Activated naive CD4-positive, alpha-beta T cell treated with anti-CD3 and anti-CD28 coated beads, Interleukin-2, amount 50 U/mL, for 24 hours (primary cell): Measurements from ENCODE around the gene CFI.

ENCODE experiments used
- H3K27ac Mint-ChIP-seq: one replicate; pipeline ENCODE4 v1.8.0; 2021; ENCODE audit warnings: mild to moderate bottlenecking, mixed read lengths
- H3K27me3 Mint-ChIP-seq: one replicate; pipeline ENCODE4 v1.8.0; 2021; ENCODE audit warnings: mixed read lengths
- H3K36me3 Mint-ChIP-seq: one replicate; pipeline ENCODE4 v1.8.0; 2021; ENCODE audit warnings: mixed read lengths
- H3K4me1 Mint-ChIP-seq: one replicate; pipeline ENCODE4 v1.8.0; 2021; ENCODE audit warnings: mixed read lengths
- H3K4me3 Mint-ChIP-seq: one replicate; pipeline ENCODE4 v1.8.0; 2021; ENCODE audit warnings: mild to moderate bottlenecking, mixed read lengths
- H3K9me3 Mint-ChIP-seq: one replicate; pipeline ENCODE4 v1.8.0; 2021; ENCODE audit warnings: mixed read lengths

Gene CFI

GRCh38 chr4:109729117-109729717, 72.6 kb downstream of the CFI start:
- no peaks in the 10 kb centered on the region for H3K9me3 Mint-ChIP-seq
- H3K4me3 Mint-ChIP-seq, result peak overlapping the region; percentile 93
- no peaks in the 10 kb centered on the region for H3K27me3 Mint-ChIP-seq
- H3K27ac Mint-ChIP-seq, result peak overlapping the region; percentile 77
- peaks cover 9% of the 10 kb centered on the region for H3K36me3 Mint-ChIP-seq
- peaks cover 32% of the 10 kb centered on the region for H3K4me1 Mint-ChIP-seq

GRCh38 chr4:109728385-109728784, 73.4 kb downstream of the CFI start:
- Mint-ChIP-seq H3K9me3 (no peaks in the 10 kb centered on the region), H3K36me3 (peaks cover 10% of the 10 kb centered on the region), H3K27me3 (no peaks in the 10 kb centered on the region)

GRCh38 chr4:109723110-109723509, 78.7 kb downstream of the CFI start:
- Mint-ChIP-seq H3K27me3 (no peaks in the 10 kb centered on the region), H3K4me3 (no peak overlapping the region), H3K9me3 (no peaks in the 10 kb centered on the region), H3K27ac (no peak overlapping the region), H3K4me1 (peaks cover 26% of the 10 kb centered on the region), H3K36me3 (peaks cover 17% of the 10 kb centered on the region)

More at GRCh38 chr4:109728385-109728784, 73.4 kb downstream of the CFI start:
- H3K27ac Mint-ChIP-seq, result no peak overlapping the region
- H3K4me3 Mint-ChIP-seq, result peak overlapping the region; percentile 93
- H3K4me1 Mint-ChIP-seq, result peaks cover 33% of the 10 kb centered on the region

- H3K27ac Mint-ChIP-seq, result no peak overlapping the region
- H3K36me3 Mint-ChIP-seq, result peaks cover 20% of the 10 kb centered on the region
- H3K9me3 Mint-ChIP-seq, result no peaks in the 10 kb centered on the region
- no peak overlapping the region for H3K4me3 Mint-ChIP-seq
- H3K27me3 Mint-ChIP-seq, result no peaks in the 10 kb centered on the region
- peaks cover 22% of the 10 kb centered on the region for H3K4me1 Mint-ChIP-seq
These were observed 79.4 kb downstream of the CFI start for GRCh38 chr4:109722357-109722756.

GRCh38 chr4:109721033-109721432, 80.8 kb downstream of the CFI start:
- peak overlapping the region; percentile 15 for H3K27ac Mint-ChIP-seq
- no peaks in the 10 kb centered on the region for H3K9me3 Mint-ChIP-seq
- peaks cover 13% of the 10 kb centered on the region for H3K4me1 Mint-ChIP-seq

GRCh38 chr4:109719604-109720003, 82.2 kb downstream of the CFI start:
- Mint-ChIP-seq H3K36me3 (peaks cover 23% of the 10 kb centered on the region), H3K4me3 (no peak overlapping the region), H3K9me3 (no peaks in the 10 kb centered on the region), H3K27me3 (no peaks in the 10 kb centered on the region), H3K4me1 (peaks cover 9% of the 10 kb centered on the region), H3K27ac (no peak overlapping the region)

More at GRCh38 chr4:109721033-109721432, 80.8 kb downstream of the CFI start:
- Mint-ChIP-seq H3K36me3 (peaks cover 25% of the 10 kb centered on the region), H3K4me3 (no peak overlapping the region), H3K27me3 (no peaks in the 10 kb centered on the region)

GRCh38 chr4:109718759-109719158, 83.0 kb downstream of the CFI start:
- Mint-ChIP-seq H3K9me3 (no peaks in the 10 kb centered on the region), H3K4me3 (no peak overlapping the region), H3K36me3 (peaks cover 20% of the 10 kb centered on the region), H3K27ac (no peak overlapping the region), H3K4me1 (peaks cover 5% of the 10 kb centered on the region), H3K27me3 (no peaks in the 10 kb centered on the region)

GRCh38 chr4:109713500-109713899, 88.3 kb downstream of the CFI start:
- H3K36me3 Mint-ChIP-seq, result peaks cover 12% of the 10 kb centered on the region

GRCh38 chr4:109708990-109709389, 92.8 kb downstream of the CFI start:
- Mint-ChIP-seq H3K27me3 (no peaks in the 10 kb centered on the region), H3K4me1 (peaks cover 3% of the 10 kb centered on the region), H3K36me3 (no peaks in the 10 kb centered on the region), H3K27ac (no peak overlapping the region), H3K4me3 (no peak overlapping the region), H3K9me3 (no peaks in the 10 kb centered on the region)

More at GRCh38 chr4:109713500-109713899, 88.3 kb downstream of the CFI start:
- Mint-ChIP-seq H3K4me1 (no peaks in the 10 kb centered on the region), H3K4me3 (no peak overlapping the region), H3K9me3 (no peaks in the 10 kb centered on the region), H3K27me3 (no peaks in the 10 kb centered on the region), H3K27ac (no peak overlapping the region)

- Mint-ChIP-seq H3K9me3 (no peaks in the 10 kb centered on the region), H3K4me1 (peaks cover 7% of the 10 kb centered on the region), H3K36me3 (no peaks in the 10 kb centered on the region), H3K27me3 (no peaks in the 10 kb centered on the region), H3K27ac (peak overlapping the region; percentile 36), H3K4me3 (no peak overlapping the region)
These were observed 93.4 kb downstream of the CFI start for GRCh38 chr4:109708435-109708834.

- Mint-ChIP-seq H3K27ac (peak overlapping the region; percentile 84), H3K9me3 (no peaks in the 10 kb centered on the region), H3K4me3 (peak overlapping the region; percentile 95), H3K36me3 (peaks cover 2% of the 10 kb centered on the region), H3K27me3 (no peaks in the 10 kb centered on the region), H3K4me1 (peaks cover 38% of the 10 kb centered on the region)
These were observed 98.0 kb downstream of the CFI start for GRCh38 chr4:109703664-109704361.

GRCh38 chr4:109702950-109703663, 98.7 kb downstream of the CFI start, which contains the start of gene CASP6:
CASP6 (minus strand) TSS chr4:109703445; CDS start chr4:109703395, 50 bp downstream.
- peak within 1 kb of the TSS; percentile 90 for H3K27ac Mint-ChIP-seq
- peaks cover 44% of the 10 kb centered on the region for H3K4me1 Mint-ChIP-seq
- peak within 1 kb of the TSS; percentile 95 for H3K4me3 Mint-ChIP-seq
- H3K27me3 Mint-ChIP-seq, result no peaks in the 10 kb centered on the region
- peaks cover 2% of the 10 kb centered on the region for H3K36me3 Mint-ChIP-seq
- H3K9me3 Mint-ChIP-seq, result no peaks in the 10 kb centered on the region

- H3K4me3 Mint-ChIP-seq, result peak overlapping the region; percentile 95
- no peaks in the 10 kb centered on the region for H3K9me3 Mint-ChIP-seq
- H3K27me3 Mint-ChIP-seq, result no peaks in the 10 kb centered on the region
- H3K4me1 Mint-ChIP-seq, result peaks cover 52% of the 10 kb centered on the region
- peak overlapping the region; percentile 90 for H3K27ac Mint-ChIP-seq
- peaks cover 10% of the 10 kb centered on the region for H3K36me3 Mint-ChIP-seq
These were observed 100.0 kb downstream of the CFI start for GRCh38 chr4:109701566-109702410.

GRCh38 chr4:109699553-109700225, 102.1 kb downstream of the CFI start:
- Mint-ChIP-seq H3K27ac (peak overlapping the region; percentile 73), H3K36me3 (peaks cover 15% of the 10 kb centered on the region), H3K4me1 (peaks cover 56% of the 10 kb centered on the region), H3K4me3 (no peak overlapping the region), H3K27me3 (no peaks in the 10 kb centered on the region), H3K9me3 (no peaks in the 10 kb centered on the region)

GRCh38 chr4:109698656-109699055, 103.1 kb downstream of the CFI start:
- H3K9me3 Mint-ChIP-seq, result no peaks in the 10 kb centered on the region
- no peaks in the 10 kb centered on the region for H3K27me3 Mint-ChIP-seq
- H3K27ac Mint-ChIP-seq, result peak overlapping the region; percentile 60
- H3K4me3 Mint-ChIP-seq, result no peak overlapping the region
- H3K36me3 Mint-ChIP-seq, result peaks cover 20% of the 10 kb centered on the region
- H3K4me1 Mint-ChIP-seq, result peaks cover 52% of the 10 kb centered on the region
